HG02870 (cell line): ENCODE data around the gene MACROD2.

ENCODE experiments used
- ATAC-seq: cut with Tn5 transposase; IDR thresholded peaks from one replicate; pipeline ENCODE4 v1.9.1; 2021; ENCODE audit warnings: mild to moderate bottlenecking, moderate library complexity; ENCODE audit not compliant: unreplicated experiment

MACROD2 gene

DNA sequence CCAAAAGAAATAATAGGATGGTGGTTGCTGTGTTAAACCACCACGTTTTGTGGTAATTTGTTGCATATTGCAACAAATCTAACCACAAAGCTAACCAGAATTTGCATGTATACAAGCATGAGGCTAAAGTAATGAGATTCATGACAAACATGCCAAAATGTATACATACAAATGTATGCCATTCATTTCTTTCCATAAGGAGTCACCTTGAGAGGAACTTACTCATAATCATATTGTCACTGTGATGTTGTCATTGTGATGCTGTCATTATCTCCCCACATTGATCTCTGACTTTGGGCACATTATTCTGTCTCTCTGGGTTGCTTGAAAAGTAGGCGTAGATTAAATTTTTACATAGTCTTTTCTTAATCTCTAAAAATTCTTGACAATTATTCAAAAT, 1228.9 kb downstream of the MACROD2 start:
- no peak for ATAC-seq

DNA sequence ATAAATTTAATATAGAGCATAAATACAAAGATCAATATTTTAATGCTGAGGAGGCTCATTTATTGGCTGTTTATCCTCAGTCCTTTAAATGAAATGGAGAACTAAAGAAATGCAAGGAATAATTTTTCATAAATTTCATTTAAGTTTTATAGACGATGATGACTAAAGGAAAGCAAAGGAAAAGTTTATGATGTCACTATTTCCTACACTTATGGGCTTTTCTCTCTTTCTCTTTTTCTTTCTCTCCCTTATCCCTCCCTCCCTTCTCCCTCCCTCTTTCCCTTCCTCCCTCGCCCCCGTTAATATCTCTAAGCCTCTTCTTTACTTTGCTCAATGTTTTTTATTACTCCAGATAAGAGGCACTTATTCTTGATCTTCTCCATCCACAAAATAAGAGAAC, 1231.8 kb downstream of the MACROD2 start:
- ATAC-seq, result no peak

DNA sequence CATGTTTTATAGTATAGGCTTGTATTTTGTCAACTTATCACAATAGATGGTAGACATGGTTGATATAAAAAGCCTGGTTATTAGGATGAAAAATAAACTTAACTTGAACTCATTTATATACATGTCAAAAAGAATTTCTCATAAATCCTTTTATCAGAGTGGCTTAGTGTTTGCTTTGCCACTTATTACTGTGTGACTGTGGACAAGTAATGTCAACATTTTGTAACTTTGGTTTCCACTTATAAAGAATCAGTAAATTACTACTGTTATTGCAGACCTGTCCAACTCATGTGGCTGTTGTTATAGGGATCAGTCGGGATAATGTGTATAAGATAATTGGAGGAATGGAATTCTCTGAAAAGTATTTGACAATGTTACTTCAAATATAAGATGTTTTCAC, 1236.9 kb downstream of the MACROD2 start:
- ATAC-seq, result no peak

- no peak for ATAC-seq
Observed at GRCh38 chr20:15235471-15236198, 1240.3 kb downstream of the MACROD2 start.

- peak; percentile 67 for ATAC-seq
Observed at GRCh38 chr20:15236812-15237211, 1241.5 kb downstream of the MACROD2 start.

DNA sequence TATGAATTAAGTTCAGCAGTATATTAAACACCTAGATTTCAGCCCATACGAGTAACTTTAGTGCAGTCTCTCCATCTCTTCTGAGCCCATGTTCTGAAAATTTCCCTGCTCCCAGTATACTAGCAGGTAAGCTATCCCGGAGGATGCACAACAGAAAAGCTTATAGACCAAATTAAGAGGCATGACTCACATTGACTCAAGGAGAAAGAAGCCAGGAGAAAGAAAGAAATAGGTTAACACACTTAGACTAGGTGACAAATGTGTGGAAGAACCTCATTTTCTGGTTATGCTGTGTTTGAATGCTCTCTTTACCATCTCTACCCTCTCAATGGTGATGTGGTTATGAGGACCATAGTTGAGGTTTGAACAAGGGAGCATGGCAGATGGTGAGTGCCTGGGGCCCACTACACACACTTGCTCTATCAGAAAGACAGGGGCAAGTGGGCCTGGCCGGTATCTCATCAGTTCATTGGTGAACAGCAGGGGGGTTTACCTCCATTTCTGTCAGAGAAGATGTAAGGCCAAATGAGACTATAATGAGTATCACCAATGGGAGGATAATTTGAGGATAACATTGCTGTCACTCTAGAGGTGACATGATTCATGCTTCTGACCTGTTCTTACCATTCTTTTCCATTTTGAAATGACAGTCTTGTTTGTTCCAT, 1244.4 kb downstream of the MACROD2 start:
- no peak for ATAC-seq

GRCh38 chr20:15240801-15241200, 1245.5 kb downstream of the MACROD2 start:
- no peak for ATAC-seq

- ATAC-seq, result no peak
Observed at GRCh38 chr20:15241681-15242080, 1246.4 kb downstream of the MACROD2 start.

DNA sequence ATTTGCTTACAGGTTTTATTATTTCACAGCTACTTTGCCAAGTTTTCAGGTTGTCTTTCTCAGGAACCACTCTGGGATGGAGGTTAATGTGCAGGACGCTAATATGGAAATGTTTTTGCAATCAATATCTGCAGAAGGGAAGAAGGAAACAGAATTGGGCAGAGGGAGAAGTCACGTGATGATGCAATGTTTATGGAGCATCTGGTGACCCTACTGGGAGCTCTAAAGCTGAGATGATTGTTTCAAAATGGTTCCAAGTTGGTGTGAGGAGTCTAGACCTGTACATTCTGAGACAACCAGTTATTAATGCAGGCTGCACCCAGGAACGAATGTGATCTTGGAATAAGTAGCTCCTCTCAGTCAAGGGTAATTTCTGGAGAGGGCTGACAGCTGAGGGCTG, 1247.5 kb downstream of the MACROD2 start:
- no peak for ATAC-seq

DNA sequence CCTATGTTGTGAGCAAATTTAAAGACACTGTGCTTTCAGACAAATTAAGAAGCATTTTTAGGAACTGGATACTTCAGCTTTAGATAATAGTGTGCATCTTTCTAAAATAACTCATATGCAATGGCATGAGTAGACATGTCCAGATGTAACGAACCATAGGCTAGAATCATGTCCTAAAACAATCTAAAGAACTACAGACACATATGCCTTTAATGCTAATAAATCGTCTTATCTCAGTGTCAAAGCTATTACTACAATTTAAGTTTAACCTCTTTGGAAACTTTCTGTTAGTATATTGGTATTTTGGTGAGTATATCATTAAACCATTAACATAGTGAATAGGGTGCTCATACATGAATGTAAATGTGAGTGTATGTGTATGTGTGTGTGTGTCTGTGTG, 1250.6 kb downstream of the MACROD2 start:
- no peak for ATAC-seq

- ATAC-seq, result peak; percentile 87
Observed at GRCh38 chr20:15248618-15249395, 1253.5 kb downstream of the MACROD2 start.

GRCh38 chr20:15251171-15251570, 1255.9 kb downstream of the MACROD2 start:
- ATAC-seq, result no peak

GRCh38 chr20:15252304-15252703, 1257.0 kb downstream of the MACROD2 start:
- ATAC-seq, result no peak

DNA sequence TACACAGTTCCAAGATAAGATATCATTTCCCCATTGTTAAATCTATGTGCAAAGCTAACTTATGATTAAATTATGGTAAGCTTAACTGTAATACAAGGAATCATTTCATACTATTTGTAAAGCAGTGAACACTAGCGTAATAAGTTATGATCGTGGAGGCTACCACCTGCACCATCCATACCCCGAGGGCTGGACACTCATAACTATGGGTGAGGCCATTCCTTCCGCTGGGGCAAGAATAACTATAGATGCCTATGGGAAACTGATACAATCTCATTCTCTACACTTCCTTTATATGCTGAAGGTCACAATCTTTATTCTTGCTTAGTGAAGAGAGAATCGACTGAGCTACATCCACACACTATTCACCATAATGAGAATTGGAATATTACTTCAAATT, 1258.1 kb downstream of the MACROD2 start:
- ATAC-seq, result no peak

- ATAC-seq, result no peak
Observed at GRCh38 chr20:15256676-15257568, 1261.6 kb downstream of the MACROD2 start.

- no peak for ATAC-seq
Observed at GRCh38 chr20:15257569-15257870, 1262.2 kb downstream of the MACROD2 start.

GRCh38 chr20:15265581-15266309, 1270.4 kb downstream of the MACROD2 start:
- no peak for ATAC-seq

GRCh38 chr20:15267935-15268334, 1272.6 kb downstream of the MACROD2 start:
- ATAC-seq, result peak; percentile 47

GRCh38 chr20:15278041-15278440, 1282.7 kb downstream of the MACROD2 start:
- no peak for ATAC-seq

DNA sequence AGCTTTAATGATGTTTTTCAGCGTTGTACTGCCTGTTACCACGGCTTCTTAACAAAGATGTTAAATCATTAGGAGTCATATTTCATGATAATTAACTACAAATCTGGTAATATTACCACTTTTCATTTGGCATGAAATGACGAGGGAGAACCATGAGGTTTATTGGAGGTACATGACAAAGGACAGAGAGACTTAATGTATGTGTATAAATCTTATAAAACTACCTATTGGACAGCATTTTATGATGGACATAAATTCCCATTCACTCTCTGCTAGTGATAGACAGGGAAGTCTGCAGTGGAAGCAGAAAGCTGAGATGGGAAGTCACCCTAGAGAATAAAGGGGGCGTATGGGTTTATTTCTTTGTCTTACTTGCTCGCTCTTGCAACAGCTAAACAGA, 1292.0 kb downstream of the MACROD2 start:
- ATAC-seq, result no peak
